AG20443 (cell line): ENCODE results near the gene HNRNPD.
A peak's percentile ranks its signal among the peaks of the same experiment; 100 is the strongest.
"Not testable (repeated sequence)": the region's sequence is repeated elsewhere in the genome, so short reads cannot be mapped to it uniquely, and the experiment has no call there.

Experiments used
- DNase-seq: peaks from one replicate; pipeline ENCODE4 v3.0.0; 2012; ENCODE audit warnings: low spot score, mixed read lengths

The HNRNPD gene, protein sequence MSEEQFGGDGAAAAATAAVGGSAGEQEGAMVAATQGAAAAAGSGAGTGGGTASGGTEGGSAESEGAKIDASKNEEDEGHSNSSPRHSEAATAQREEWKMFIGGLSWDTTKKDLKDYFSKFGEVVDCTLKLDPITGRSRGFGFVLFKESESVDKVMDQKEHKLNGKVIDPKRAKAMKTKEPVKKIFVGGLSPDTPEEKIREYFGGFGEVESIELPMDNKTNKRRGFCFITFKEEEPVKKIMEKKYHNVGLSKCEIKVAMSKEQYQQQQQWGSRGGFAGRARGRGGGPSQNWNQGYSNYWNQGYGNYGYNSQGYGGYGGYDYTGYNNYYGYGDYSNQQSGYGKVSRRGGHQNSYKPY

DNA sequence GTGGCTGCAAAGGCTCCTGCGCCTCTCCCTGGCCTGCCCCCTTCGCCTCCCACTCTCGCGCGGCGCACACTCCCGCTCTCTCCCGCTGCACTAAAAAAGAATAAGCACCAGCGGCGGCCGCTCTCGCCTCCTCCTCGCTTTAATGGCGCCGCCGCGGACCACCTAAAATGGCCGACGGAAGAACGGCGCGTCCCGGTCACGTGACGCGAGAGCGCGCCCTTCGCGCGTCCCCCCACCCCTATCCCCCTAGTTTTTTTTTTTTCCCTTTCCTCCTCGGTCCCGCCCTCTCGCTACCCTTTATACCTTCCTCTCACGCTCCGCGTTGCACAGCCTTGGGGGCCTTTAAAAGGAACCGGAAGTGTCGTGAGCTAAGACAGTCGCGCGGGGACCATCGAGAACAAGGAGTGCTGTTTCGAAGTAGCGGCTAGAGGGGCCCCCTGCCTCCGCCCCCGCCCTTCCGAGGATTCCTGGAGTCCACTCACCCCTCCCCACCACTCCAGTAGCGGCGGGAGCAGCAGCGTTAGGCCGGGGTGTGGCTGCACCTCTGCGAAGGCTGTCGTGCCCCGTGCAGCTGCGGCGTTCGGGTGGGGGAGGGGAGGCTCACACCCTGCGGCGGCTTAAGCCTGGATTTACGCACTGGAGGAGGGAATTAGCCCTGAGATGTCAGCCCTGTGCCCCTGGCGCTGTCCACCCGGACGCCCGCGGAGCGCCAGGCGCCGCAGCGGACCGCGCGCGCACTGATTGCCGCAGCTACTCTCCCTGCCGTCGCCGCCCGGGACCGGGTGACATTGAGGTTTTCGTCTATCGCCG is at the start of gene HNRNPD:
TSS of gene HNRNPD (minus strand) at position 176 of the 810 bp plus-strand sequence. CDS start 313 bp downstream, outside the sequence.
- peak; percentile 97 for DNase-seq

DNA sequence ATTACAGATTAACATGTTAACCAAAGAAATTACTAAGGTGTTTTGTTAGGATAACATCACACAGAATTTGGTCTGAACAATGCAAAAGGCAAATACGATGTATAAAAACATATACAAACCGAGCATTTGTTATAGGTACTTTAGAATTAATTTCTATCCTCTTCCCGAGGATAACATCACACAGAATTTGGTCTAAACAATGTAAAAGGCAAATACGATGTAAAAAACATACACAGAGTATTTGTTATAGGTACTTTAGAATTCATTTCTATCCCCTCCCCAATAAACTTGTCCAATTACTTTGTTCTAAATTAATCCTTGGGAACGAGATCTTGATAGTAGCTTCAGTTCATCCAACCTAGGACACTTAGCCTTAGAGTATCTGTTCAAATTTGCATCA is 48.8 kb upstream of the HNRNPD start:
- no peak for DNase-seq

DNA sequence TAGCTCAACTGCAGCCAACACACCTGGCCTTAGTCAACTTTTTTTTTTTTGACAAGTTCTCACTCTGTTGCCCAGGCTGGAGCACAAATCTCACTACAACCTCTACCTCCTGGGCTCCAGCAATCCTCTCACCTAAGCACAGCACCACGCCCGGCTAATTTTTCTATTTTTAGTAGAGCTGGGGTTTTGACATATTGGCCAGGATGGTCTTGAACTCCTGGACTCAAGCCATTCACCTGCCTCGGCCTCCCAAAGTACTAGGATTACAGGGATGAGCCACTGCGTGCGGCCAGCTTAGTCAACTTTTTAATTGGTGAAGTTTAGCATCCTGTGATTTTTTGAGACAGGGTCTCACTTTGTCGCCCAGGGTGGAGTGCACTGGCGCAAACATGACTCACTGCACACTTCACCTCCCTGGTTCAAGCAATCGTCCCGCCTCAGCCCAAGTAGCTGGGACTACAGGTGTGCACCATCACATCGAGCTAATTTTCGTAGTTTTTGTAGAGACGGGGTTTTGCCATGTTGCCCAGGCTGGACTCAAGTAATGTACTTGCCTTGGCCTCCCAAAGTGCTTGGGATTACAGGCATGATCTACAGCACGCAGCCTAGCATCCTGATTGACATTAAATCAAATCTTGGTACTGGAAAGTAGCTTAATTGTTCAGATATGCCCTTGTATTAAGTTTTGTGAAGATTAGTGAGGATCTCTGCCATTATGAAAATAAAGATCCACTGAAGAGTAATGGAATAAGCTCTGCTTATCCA is 48.2 kb upstream of the HNRNPD start:
- DNase-seq = no peak

DNA sequence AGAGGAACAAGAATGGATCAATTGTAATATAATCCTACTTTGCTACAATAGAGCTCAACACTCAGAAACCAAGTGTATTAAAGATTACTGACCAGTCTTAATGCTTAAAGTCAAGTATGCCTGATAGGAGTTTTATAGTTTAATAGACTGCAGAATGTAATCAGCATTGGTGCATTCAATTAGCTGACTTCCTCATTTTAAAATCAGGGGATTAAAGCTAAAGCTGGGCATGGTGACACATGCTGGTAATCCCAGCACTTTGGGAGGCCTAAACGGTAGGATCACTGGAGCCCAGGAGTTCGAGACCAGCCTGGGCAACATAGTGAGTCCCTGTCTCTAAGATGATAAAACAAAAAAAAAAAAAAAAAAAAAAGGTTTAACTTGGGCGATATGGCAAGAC is 45.7 kb upstream of the HNRNPD start:
- no peak for DNase-seq

DNA sequence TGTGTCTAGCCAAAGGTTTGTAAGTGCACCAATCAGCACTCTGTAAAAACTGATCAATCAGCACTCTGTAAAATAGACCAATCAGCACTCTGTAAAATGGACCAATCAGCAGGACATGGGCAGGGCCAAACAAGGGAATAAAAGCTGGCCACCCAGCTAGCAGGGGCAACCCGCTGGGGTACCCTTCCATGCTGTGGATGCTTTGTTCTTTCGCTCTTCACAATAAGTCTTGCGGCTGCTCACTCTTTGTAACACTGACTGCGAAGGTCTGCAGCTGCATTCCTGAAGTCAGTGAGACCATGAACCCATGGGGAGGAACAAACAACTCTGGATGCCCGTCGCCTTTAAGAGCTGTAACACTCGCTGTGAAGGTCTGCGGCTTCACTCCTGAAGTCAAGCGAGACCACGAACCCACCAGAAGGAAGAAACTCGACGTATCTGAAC is 42.2 kb upstream of the HNRNPD start:
- DNase-seq = no peak

DNA sequence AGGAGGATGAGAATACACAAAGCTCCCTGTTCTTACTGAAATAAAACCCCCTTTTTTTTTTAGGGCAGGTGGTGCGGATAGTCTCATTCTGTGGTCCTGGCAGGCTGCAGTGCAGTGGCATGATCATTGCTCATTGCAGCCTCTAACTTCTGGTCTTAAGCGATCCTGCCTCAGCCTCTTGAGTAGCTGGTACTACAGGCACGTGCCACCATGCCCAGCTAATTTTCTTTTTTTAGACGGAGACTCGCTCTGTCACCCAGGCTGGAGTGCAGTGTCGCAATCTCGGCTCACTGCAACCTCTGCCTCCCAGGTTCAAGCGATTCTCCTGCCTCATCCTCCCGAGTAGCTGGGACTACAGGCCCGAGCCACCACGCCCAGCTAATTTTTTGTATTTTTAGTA is 41.3 kb upstream of the HNRNPD start:
- DNase-seq = not testable (repeated sequence)

DNA sequence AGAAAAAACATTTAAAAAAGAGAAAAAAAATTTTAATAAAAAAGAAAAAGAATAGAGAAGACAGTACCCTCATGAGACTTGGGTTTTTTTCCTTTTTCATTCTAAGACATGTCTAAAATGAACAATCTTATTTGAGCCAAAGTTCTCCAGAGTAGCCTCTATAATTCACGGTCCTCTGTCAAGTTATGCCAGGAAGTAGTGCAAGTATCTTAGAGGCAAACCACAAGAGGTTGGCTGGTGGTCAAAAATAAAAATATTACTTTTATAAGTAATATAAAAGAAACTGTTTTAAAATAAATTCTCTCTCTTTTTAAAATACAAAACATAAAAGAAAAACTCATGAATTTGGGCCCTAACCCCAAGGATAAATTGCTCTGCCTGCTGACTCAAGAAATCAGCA is 29.9 kb upstream of the HNRNPD start:
- no peak for DNase-seq

DNA sequence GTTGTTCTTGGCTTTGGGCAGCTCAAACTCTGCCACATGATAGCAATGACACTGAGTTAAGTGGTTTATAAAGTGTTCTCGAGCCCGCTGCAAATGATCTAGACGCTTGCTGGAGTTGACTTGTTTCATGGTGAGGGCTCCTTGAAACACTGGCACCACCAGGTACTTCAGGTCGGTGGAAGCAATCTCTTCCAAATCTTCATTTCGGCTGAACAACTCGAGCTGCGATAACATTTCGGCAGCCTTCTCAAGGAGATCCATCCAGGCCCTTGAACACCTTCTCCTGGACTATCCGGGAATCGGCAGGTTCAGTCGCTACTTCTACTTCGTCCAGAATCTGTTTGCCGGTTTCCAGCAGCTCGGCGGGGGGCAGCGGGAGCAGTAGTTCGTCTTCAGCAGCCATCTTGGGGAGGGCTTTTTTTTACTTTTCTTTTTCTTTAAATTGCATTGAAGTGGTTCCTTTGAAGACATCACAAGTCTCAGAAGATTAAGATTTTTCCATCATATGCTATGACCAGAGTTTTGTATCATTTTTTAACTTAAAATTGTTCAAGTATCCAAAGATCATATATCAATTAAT is 28.5 kb upstream of the HNRNPD start:
- no peak for DNase-seq

DNA sequence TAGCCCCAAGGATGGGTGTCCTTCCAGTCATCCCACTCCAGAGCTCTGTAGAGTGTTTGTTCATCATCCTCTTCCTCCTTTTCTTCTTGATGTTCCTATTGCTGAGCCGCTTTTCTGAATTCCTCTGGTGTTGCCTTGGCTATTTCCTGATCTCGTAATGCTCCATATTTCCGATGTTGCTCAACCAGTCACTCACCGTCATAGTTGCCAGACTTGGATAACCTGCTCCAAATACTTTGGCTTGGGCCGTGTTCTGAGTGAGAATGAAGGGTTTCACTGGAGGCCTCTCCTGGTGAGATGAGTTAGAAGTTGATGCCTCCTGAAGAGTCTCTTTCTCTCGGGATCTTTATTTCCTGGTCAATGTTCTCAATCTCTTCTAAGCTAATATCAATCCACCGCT is 27.8 kb upstream of the HNRNPD start:
- no peak for DNase-seq

DNA sequence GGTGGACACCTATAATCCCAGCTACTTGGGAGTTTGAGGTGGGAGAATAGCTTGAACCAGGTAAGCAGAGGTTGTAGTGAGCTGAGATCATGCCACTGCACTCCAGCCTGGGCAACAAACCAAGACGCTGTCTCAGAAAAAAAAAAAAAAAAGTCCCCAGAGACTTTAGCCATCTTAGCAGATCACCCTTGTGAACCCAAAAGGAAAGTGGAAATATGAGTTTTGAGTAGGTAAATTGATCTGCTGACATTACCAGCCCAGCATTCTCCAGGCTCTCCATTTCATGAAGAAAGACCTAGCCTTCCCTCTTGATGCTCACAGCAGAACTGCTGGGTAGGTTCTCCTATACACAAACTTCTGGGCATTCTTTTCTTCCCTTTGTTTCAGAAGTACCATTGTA is 24.5 kb upstream of the HNRNPD start:
- no peak for DNase-seq

DNA sequence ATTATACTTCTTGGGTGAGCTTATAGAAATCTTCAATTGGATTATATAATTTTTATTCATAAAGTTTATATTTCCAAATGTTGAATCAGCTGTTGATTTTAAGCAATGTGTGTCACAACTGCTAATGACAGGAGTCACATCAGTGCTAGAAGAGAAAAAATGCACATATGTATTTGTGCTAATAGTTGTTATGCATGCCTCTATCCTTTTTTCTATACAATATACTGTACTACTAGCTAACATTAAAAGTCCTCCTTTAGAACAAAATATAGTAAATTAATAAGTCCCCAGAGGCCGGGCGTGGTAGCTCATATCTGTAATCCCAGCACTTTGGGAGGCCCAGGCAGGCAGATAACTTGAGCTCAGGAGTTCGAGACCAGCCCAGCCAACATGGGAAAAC is 23.7 kb upstream of the HNRNPD start:
- no peak for DNase-seq

DNA sequence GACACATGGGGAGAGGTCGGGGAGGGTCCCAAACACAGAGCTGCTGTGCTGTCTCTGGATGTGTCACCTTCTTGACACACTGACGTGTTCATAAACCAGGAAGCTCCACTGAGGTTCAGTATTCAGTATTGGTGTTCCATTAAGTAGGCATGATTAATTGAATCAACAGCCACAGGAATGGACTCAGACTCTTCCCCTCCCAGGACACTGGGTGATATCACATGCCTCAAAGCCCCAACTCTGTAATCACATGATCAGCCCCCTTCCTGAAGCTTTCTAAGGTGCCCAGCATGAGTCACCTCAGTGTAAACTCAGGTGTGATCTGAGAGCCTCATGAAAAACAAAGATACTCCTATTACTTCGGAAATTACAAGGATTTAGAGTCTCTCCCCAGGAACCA is 21.1 kb upstream of the HNRNPD start:
- no peak for DNase-seq

DNA sequence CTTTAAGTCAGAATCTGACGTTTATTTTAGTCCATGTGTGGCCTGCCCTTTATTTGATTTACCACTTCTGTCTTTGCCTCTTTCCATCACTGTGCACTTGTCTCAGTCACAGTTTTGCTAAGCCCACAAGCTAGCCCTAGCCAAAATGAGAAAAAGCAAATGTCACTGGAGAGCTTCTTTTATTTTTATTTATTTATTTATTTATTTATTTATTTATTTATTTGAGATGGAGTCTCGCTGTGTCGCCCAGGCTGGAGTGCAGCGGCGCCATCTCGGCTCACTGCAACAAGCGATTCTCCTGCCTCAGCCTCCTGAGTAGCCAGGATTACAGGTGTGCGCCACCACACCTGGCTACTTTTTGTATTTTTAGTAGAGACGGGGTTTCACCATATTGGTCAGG is 16.3 kb upstream of the HNRNPD start:
- not testable (repeated sequence) for DNase-seq

DNA sequence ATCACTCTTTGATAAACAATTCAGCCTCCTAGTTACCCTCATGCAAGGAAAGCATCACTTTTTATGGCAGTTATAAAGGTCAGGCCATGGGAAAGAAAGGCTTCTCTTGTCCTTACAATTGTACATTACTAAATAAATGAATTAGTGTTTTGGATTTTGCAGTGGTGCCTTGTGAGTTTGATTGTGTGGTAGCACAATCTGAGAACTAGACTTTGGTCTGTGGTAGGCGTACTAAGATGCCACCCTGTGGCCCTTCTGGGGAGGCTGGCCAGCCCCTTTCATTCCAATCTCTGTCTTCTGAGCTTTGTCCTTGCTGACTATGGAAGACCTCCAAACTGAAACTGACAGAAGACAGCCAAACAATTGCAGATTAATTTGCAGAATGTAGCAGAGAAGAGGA is 14.6 kb upstream of the HNRNPD start:
- DNase-seq = no peak

DNA sequence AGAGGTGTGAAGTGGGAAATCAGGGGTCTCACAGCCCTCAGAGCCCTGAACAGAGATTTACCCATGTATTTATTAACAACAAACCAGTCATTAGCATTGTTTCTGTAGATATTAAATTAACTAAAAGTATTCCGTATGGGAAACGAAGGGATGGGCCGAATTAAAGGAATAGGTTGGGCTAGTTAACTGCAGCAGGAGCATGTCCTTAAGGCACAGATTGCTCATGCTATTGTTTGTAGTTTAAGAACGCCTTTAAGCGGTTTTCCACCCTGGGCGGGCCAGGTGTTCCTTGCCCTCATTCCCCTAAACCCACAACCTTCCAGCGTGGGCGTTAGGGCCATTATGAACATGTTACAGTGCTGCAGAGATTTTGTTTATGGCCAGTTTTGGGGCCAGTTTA is 12.5 kb upstream of the HNRNPD start:
- not testable (repeated sequence) for DNase-seq

DNA sequence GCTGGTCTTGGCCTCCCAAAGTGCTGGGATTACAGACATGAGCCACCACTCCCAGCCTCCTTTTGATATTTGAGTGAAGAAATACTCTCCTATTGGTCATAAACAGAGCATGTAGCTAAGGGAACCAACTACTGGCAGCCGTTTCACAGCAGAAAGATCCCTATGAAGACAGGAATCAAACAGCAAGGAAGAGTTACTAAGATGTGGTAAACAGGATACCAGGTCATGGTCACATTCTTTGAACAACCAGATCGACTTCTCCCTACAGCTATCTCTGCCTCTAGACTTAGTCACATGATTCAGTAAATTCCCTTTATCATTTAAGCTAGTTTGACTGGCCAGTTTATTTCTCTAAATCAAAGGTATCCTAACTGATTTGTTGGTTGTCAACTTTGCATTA is 9.0 kb upstream of the HNRNPD start:
- no peak for DNase-seq

DNA sequence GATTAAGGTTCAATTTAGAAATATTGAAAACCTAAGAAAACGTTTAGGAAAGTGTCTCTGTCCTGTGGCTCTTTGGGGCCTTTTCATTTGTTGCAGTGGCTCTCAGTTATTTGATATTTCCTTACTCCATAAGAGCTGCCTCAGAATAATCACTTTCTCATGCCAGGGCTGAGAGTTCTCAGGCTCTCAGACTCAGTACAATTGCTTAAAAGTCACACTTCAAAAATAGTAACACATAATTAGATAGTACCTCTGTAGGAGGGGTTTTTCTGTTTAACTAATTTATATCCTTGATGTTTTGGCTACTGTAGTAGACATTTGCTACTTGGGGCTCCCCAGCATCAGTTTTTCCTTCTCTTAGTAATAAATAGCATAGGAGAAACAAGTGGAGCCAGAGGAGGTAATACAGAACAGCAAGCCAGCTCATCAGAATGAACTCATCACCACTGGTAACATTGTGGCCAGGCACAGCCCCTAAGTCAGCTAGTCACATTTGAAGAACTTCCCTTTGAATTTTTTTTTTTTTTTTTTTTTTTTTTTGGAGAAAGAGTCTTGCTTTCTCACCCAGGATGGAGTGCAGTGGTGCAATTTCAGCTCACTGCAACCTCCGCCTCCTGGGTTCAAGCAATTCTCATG is 8.0 kb upstream of the HNRNPD start:
- peak; percentile 22 for DNase-seq

DNA sequence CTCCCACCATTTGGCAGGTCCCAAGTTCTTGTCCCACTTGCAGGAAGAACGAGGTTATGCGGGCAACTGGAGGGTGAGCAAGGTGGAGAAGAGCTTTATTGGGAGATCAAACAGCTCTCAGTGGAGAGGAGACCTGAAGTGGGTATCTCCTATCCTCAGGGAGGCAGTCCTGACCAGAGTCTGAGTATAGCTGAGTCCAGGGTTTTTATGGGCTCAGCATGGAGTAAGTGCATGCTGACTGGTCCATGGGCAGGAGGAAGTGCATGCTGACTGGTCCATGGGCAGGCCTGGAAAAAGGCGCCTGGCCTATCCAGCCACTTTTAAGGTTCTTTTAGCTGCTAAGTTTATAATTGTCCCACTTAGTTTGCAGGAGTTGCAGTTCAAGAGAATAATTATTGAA is 7.4 kb upstream of the HNRNPD start:
- DNase-seq = no peak

DNA sequence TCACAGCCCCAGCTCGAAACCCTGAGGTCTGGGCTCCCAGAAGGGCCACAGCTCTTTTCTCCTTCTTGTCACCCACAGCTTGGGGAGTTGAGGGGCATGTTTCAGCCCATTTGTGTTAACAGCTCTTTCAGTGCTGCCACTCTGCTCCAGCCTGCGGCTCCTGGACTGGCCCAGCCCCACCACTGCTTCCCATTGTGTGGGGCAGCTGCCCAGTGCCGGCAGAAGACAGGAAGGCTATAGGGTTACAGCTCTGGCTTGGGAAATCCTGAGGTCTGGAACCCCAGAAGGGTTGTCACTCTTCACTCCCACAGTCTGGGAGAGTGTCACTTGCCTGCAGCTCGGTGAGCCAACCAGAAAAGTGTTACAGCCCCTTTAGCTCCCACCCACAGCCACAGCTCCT is 7.0 kb upstream of the HNRNPD start:
- DNase-seq = no peak

DNA sequence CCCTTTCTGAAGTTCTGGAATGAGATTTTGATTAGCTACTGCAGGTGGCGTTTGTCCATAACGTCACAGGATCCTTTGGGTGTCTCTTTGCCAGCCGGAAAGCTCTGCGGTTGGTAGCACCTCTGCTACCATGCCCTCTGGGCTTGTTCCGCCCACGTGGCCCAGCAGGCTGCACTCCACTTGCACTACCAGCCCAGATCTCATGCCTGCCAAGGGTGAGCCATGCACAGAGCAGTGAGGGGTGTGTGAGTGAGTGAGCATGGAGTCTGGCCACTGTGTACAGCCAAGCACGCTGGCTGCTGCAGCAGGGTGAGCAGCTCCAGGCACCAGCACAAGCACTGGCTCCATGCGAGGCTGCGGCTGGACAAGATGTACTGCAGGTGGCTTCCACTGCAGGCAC is 6.6 kb upstream of the HNRNPD start:
- DNase-seq = no peak

DNA sequence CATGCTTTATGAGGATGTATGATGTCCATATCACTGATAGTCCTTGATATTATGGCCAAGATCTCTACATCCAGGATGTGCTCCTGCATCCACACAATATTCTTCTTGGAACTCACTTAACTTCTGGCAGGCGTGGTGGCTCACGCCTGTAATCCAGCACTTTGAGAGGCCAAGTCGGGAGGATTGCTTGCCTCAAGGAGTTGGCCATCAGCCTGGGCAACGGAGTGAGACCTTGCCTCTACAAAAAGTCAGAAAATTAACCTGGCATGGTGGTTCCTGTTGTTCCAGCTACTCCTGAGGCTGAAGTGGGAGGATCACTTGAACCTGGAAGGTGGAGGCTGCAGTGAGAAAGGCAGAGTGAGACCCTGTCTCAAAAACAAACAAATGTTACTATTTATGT is 2.3 kb upstream of the HNRNPD start:
- DNase-seq = no peak

DNA sequence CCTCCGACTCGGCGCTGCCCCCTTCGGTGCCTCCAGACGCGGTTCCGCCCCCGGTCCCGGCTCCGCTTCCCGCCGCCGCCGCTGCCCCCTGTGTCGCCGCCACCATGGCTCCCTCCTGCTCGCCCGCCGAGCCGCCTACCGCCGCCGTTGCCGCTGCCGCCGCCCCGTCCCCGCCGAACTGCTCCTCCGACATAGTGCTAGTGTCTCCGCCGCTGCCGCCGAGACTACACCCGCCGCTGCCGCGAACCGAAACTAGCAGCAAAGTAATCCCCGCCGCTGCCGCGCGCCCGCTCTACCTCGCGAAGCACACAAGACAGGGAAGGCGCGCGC is 340 bp downstream of the HNRNPD start:
- peak; percentile 25 for DNase-seq
